Measurements from ENCODE around the gene TNNT2.

Gene TNNT2

DNA sequence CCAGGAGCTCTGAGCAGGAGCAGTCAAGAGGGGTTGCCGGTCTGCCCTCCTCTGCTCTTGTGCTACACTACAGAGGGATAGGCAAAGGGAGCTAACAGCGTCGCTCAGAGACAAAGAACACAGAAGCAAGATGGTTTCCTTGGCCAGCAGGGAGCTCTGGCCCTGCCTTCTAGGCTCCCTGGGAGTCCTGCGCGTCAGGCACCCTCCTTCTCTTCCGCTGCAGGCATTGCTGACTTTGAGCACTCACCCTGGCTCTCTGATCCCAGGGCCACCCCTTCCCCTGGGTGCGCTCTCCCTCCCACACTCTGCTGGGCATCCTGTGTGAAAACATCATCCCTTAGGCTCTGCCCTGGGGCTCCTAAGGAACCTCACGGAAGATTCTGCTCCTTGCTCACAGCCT, 43.6 kb upstream of the TNNT2 start:
- ChIA-PET CTCF (interaction anchor here (0.7 to 1.3 kb wide), 3 partner anchors 10 to 174 kb away, joined by 3 to 8 read pairs (median 4); no protein-coding TSS in a partner anchor), POLR2A (ENCODE audit: low non-redundant PET) (no interaction called here)
- TF ChIP-seq CTCF (conservative IDR thresholded peaks at IDR 0.05; ENCODE audit: low read depth), result no peak
- DNase-seq (ENCODE audit: low spot score), result no peak
- no peak overlapping the region for H3K27ac ChIP-seq

DNA sequence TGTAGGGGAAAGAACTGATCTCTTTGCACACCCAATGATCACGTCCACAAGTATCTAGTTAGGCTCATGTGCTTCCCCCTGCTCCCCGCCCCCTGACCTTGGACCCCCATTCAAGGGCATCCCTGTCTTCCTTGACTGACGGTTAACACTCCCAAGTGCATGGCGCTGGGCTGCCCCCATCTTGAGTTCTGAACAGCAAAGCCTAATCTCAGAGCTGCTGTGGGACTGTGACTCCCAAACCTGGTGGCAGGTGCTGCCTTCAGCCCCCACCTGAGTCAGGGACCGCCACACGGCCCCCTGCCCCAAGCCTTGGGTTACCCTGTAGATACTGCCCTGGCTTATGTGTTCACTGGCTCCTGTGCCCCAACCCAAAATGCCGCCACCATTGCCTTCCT, 43.1 kb upstream of the TNNT2 start:
- no peak for TF ChIP-seq CTCF (conservative IDR thresholded peaks at IDR 0.05; ENCODE audit: low read depth)
- ChIA-PET POLR2A (ENCODE audit: low non-redundant PET) (no interaction called here), CTCF (interaction anchor here (0.9 to 1.3 kb wide), 2 partner anchors 10 to 74 kb away, joined by 3 to 8 read pairs; no protein-coding TSS in a partner anchor)
- no peak for DNase-seq (ENCODE audit: low spot score)
- no peak overlapping the region for H3K27ac ChIP-seq

- CTCF ChIA-PET, result interaction anchor here (0.6 to 1.5 kb wide), 4 partner anchors 9 to 25 kb away, joined by 3 to 8 read pairs (median 6); no protein-coding TSS in a partner anchor
- no peak for TF ChIP-seq CTCF (conservative IDR thresholded peaks at IDR 0.05; ENCODE audit: low read depth)
- POLR2A ChIA-PET (ENCODE audit: low non-redundant PET), result no interaction called here
- H3K27ac ChIP-seq, result no peak overlapping the region
- DNase-seq (ENCODE audit: low spot score), result no peak
Observed at GRCh38 chr1:201419746-201420607, 42.5 kb upstream of the TNNT2 start.

GRCh38 chr1:201419256-201419655, 41.8 kb upstream of the TNNT2 start:
- ChIA-PET CTCF (interaction anchor here (0.8 to 1.5 kb wide), 2 partner anchors 16 to 22 kb away, joined by 4 to 7 read pairs; no protein-coding TSS in a partner anchor), POLR2A (ENCODE audit: low non-redundant PET) (interaction anchor here (0.6 kb wide), 1 partner anchor 8 kb away, joined by 4 read pairs; no protein-coding TSS in a partner anchor)
- DNase-seq (ENCODE audit: low spot score), result no peak
- TF ChIP-seq CTCF (conservative IDR thresholded peaks at IDR 0.05; ENCODE audit: low read depth), result no peak
- no peak overlapping the region for H3K27ac ChIP-seq

DNA sequence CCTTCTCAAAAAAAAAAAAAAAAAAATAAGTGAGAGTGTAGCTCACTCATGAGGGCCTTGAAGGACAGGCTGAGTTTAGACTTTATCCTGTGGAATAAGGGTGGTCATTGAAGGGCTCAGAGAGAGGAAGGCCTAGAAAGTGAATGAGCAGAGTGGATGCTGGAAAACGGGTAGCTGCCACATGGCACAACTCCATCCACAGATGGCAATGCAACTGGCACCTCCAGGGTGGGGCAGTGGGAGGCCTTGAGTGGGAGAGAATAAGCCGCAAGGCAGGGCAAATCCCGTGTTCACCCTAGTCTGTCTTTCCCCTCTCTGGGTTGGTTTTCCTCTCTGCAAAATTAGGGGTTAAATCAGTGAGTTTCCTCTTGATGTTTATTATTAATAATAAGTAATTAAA, 41.0 kb upstream of the TNNT2 start:
- CTCF ChIA-PET, result interaction anchor here (0.6 to 1.7 kb wide), 3 partner anchors 10 to 72 kb away, joined by 3 to 8 read pairs (median 4); no protein-coding TSS in a partner anchor
- POLR2A ChIA-PET (ENCODE audit: low non-redundant PET), result interaction anchor here (0.6 kb wide), 1 partner anchor 771 kb away, joined by 3 read pairs; no protein-coding TSS in a partner anchor
- H3K27ac ChIP-seq, result no peak overlapping the region
- no peak for TF ChIP-seq CTCF (conservative IDR thresholded peaks at IDR 0.05; ENCODE audit: low read depth)
- DNase-seq (ENCODE audit: low spot score), result no peak

- DNase-seq (ENCODE audit: low spot score), result no peak
- H3K27ac ChIP-seq, result no peak overlapping the region
- ChIA-PET POLR2A (ENCODE audit: low non-redundant PET) (no interaction called here), CTCF (interaction anchor here (1.4 kb wide), 1 partner anchor 21 kb away, joined by 8 read pairs; no protein-coding TSS in a partner anchor)
- TF ChIP-seq CTCF (conservative IDR thresholded peaks at IDR 0.05; ENCODE audit: low read depth), result no peak
Observed at GRCh38 chr1:201414051-201414738, 36.7 kb upstream of the TNNT2 start.

Measured in RWPE1 (cell line).